ENCODE data around the gene DLGAP1. TPM values are rescaled to one million over a fixed set of nuclear protein-coding genes. Genes with fewer than 3 reads are reported as not detected.

DLGAP1 gene
- total RNA-seq, 6 experiments from 2014 or later, result 0.19 to 1.3 (median 0.62) TPM

- no peak for TF ChIP-seq CTCF (IDR thresholded peaks at IDR 0.05)
- Mint-ChIP-seq H3K9me3 (peaks cover 4% of the 10 kb centered on the region; the same call in 1 of the 2 replicates), H3K36me3 (ENCODE audit: low read depth) (peaks cover 4% of the 10 kb centered on the region), H3K4me1 (ENCODE audit: low read depth) (no peaks in the 10 kb centered on the region), H3K27me3 (ENCODE audit: insufficient read depth) (peaks cover 2% of the 10 kb centered on the region), H3K27ac (no peak overlapping the region), H3K4me3 (no peak overlapping the region)
- no peak for DNase-seq
Measured at GRCh38 chr18:3566851-3567250, 888.3 kb downstream of the DLGAP1 start.

GRCh38 chr18:3560755-3561154, 894.4 kb downstream of the DLGAP1 start:
- H3K27ac Mint-ChIP-seq, result no peak overlapping the region
- H3K27me3 Mint-ChIP-seq (ENCODE audit: insufficient read depth), result peaks cover 8% of the 10 kb centered on the region

GRCh38 chr18:3554811-3555427, 900.2 kb downstream of the DLGAP1 start:
- DNase-seq, result no peak
- H3K36me3 Mint-ChIP-seq (ENCODE audit: low read depth), result no peaks in the 10 kb centered on the region
- H3K9me3 Mint-ChIP-seq, result no peaks in the 10 kb centered on the region
- no peak overlapping the region for H3K27ac Mint-ChIP-seq
- no peak overlapping the region for H3K4me3 Mint-ChIP-seq
- no peak for TF ChIP-seq CTCF (IDR thresholded peaks at IDR 0.05)
- H3K27me3 Mint-ChIP-seq (ENCODE audit: insufficient read depth), result peaks cover 5% of the 10 kb centered on the region
- no peaks in the 10 kb centered on the region for H3K4me1 Mint-ChIP-seq (ENCODE audit: low read depth)

More at GRCh38 chr18:3560755-3561154, 894.4 kb downstream of the DLGAP1 start:
- no peak for DNase-seq
- no peak overlapping the region for H3K4me3 Mint-ChIP-seq
- peaks cover 4% of the 10 kb centered on the region; the same call in 1 of the 2 replicates for H3K9me3 Mint-ChIP-seq
- peaks cover 4% of the 10 kb centered on the region for H3K36me3 Mint-ChIP-seq (ENCODE audit: low read depth)
- no peaks in the 10 kb centered on the region for H3K4me1 Mint-ChIP-seq (ENCODE audit: low read depth)
- TF ChIP-seq CTCF (IDR thresholded peaks at IDR 0.05), result no peak

GRCh38 chr18:3554091-3554601, 901.0 kb downstream of the DLGAP1 start:
- TF ChIP-seq CTCF (IDR thresholded peaks at IDR 0.05), result no peak
- no peak overlapping the region for H3K27ac Mint-ChIP-seq
- peaks cover 6% of the 10 kb centered on the region for H3K27me3 Mint-ChIP-seq (ENCODE audit: insufficient read depth)
- no peaks in the 10 kb centered on the region for H3K9me3 Mint-ChIP-seq
- H3K4me1 Mint-ChIP-seq (ENCODE audit: low read depth), result no peaks in the 10 kb centered on the region
- no peaks in the 10 kb centered on the region for H3K36me3 Mint-ChIP-seq (ENCODE audit: low read depth)
- H3K4me3 Mint-ChIP-seq, result no peak overlapping the region
- DNase-seq, result no peak

- H3K4me3 Mint-ChIP-seq, result no peak overlapping the region
- TF ChIP-seq CTCF (IDR thresholded peaks at IDR 0.05), result no peak
- no peaks in the 10 kb centered on the region for H3K36me3 Mint-ChIP-seq (ENCODE audit: low read depth)
- H3K9me3 Mint-ChIP-seq, result no peaks in the 10 kb centered on the region
- peaks cover 7% of the 10 kb centered on the region; the same call in 1 of the 2 replicates for H3K4me1 Mint-ChIP-seq (ENCODE audit: low read depth)
- no peak overlapping the region for H3K27ac Mint-ChIP-seq
- H3K27me3 Mint-ChIP-seq (ENCODE audit: insufficient read depth), result peaks cover 4% of the 10 kb centered on the region
- DNase-seq, result no peak
Measured at GRCh38 chr18:3552305-3552704, 902.8 kb downstream of the DLGAP1 start.

All from HFFc6 (cell line).